Measurements from ENCODE around the gene SLC32A1.

- TF ChIP-seq CTCF (IDR thresholded peaks at IDR 0.05), result no peak
- TF ChIP-seq POLR2A (IDR thresholded peaks at IDR 0.05), result no peak
Observed at GRCh38 chr20:38676576-38676975, 47.7 kb upstream of the SLC32A1 start.
